Measurements from ENCODE around the gene SMAD1.

SMAD1 gene

DNA sequence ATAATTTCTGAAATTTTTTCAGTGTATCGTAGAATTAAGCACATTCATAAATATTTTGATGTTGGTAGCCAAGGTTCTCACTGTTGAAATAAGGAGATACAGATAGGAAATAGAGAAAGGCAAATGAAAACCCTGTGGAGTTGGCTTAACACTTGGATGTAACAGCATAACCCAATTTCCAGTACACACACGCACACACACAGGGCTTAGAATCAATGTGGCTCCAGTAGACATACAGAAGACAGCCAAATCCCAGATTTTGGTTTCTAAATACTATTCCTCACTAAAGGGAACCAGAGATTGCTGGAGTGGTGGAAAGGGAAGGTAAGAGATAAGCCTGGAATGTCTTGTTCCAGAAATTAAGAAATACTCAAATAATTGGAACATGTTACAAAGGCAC, 54.4 kb downstream of the SMAD1 start:
- peaks cover 0 to 8% (median 3%) of the 10 kb centered on the region in 3 donors for H3K36me3 ChIP-seq
- no peak for DNase-seq
- no peak overlapping the region for H3K27ac ChIP-seq
- H3K9me3 ChIP-seq: no peaks in the 10 kb centered on the region
- H3K27me3 ChIP-seq: no peaks in the 10 kb centered on the region
- no peak overlapping the region for H3K4me3 ChIP-seq
- TF ChIP-seq, protein P1, sequence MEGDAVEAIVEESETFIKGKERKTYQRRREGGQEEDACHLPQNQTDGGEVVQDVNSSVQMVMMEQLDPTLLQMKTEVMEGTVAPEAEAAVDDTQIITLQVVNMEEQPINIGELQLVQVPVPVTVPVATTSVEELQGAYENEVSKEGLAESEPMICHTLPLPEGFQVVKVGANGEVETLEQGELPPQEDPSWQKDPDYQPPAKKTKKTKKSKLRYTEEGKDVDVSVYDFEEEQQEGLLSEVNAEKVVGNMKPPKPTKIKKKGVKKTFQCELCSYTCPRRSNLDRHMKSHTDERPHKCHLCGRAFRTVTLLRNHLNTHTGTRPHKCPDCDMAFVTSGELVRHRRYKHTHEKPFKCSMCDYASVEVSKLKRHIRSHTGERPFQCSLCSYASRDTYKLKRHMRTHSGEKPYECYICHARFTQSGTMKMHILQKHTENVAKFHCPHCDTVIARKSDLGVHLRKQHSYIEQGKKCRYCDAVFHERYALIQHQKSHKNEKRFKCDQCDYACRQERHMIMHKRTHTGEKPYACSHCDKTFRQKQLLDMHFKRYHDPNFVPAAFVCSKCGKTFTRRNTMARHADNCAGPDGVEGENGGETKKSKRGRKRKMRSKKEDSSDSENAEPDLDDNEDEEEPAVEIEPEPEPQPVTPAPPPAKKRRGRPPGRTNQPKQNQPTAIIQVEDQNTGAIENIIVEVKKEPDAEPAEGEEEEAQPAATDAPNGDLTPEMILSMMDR (IDR thresholded peaks at IDR 0.05): no peak
- no peaks in the 10 kb centered on the region for H3K4me1 ChIP-seq
- intact Hi-C loops (cut with DNase I; ENCODE audit: low total_unique reads): no loop called here

DNA sequence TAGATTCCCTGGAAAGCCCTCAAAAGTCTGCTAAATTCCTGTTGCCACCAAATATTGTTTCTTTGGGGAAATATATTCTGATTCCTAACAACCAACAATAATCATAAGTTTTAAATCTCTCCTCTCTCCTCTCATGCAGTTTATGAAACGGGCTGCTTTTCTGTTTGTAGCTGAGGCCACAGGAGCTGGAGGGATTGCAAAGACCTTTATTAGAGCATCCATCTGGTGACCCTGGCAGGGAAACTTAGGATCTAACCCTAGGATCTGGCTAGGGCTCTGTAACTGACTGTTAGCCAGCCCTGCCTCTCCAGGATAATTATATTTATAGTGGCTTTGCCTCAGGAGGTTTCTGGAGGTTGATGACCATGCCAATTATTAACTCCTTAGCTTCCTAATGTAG, 56.9 kb downstream of the SMAD1 start:
- Histone ChIP-seq H3K4me3 (no peak overlapping the region), H3K27me3 (no peaks in the 10 kb centered on the region), H3K9me3 (no peaks in the 10 kb centered on the region), H3K36me3 (peaks cover 3 to 19% (median 9%) of the 10 kb centered on the region in 3 donors), H3K4me1 (no peaks in the 10 kb centered on the region), H3K27ac (no peak overlapping the region)
- TF ChIP-seq, protein P1 (IDR thresholded peaks at IDR 0.05): no peak
- DNase-seq: no peak
- intact Hi-C loops (cut with DNase I; ENCODE audit: low total_unique reads): no loop called here

DNA sequence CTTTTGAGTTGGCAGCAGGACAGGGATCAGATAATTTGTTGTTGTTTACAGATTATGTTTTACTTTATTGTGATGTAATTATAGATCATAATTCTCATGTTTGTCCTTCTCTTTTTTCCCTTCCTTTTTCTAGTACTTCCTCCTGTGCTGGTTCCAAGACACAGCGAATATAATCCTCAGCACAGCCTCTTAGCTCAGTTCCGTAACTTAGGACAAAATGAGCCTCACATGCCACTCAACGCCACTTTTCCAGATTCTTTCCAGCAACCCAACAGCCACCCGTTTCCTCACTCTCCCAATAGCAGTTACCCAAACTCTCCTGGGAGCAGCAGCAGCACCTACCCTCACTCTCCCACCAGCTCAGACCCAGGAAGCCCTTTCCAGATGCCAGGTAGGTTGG, 58.0 kb downstream of the SMAD1 start:
- no peak overlapping the region for H3K27ac ChIP-seq
- TF ChIP-seq, protein P1 (IDR thresholded peaks at IDR 0.05): no peak
- H3K4me1 ChIP-seq: no peaks in the 10 kb centered on the region
- peaks cover 3 to 19% (median 11%) of the 10 kb centered on the region in 3 donors for H3K36me3 ChIP-seq
- intact Hi-C loops (cut with DNase I; ENCODE audit: low total_unique reads): no loop called here
- no peak for DNase-seq
- no peak overlapping the region for H3K4me3 ChIP-seq
- H3K9me3 ChIP-seq: no peaks in the 10 kb centered on the region
- no peaks in the 10 kb centered on the region for H3K27me3 ChIP-seq

DNA sequence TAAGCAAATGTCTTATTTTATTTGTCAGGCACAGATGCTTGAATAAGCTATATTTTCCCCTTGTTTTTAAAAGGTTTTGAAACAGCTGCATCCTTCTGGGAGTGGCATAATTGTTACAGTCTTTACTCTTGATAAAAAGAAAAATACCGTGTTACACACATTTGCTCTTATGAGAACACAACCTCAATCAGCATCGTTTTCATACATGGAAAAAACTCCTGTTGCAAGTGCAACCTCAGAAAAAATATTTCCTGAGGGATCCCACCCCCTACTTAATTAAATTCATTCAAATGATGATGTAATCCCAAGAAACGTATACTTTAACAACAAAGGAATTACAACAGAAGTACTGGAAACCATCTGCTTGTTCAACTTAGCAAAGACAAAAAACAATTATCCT, 58.6 kb downstream of the SMAD1 start:
- intact Hi-C loops (cut with DNase I; ENCODE audit: low total_unique reads): no loop called here
- H3K4me3 ChIP-seq: no peak overlapping the region
- H3K36me3 ChIP-seq: peaks cover 3 to 19% (median 11%) of the 10 kb centered on the region in 3 donors
- no peak for DNase-seq
- H3K27me3 ChIP-seq: no peaks in the 10 kb centered on the region
- no peak overlapping the region for H3K27ac ChIP-seq
- no peaks in the 10 kb centered on the region for H3K9me3 ChIP-seq
- TF ChIP-seq, protein P1 (IDR thresholded peaks at IDR 0.05): no peak
- H3K4me1 ChIP-seq: no peaks in the 10 kb centered on the region

DNA sequence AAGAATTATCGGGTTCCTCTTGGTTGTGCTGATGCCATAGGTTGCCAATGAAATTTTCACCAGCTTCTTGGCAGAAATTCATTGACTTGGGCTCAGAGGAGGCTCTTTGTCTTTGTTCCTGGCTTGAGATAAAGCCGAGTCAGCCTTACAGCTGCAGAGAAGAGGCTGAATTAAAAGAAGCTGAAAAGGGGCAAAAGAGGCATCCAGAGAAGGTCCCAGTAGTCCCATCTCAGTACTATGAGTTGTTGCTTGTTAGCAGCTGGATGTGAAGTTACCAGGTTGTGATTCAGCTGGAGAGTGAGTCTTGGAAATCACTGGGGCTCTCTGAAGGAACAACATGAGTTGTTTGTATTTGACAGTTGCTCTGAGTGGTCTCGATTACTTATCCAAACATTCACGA, 59.7 kb downstream of the SMAD1 start:
- intact Hi-C loops (cut with DNase I; ENCODE audit: low total_unique reads): no loop called here
- Histone ChIP-seq H3K4me1 (peaks cover 0 to 9% (median 4%) of the 10 kb centered on the region in 4 donors), H3K27ac (no peak overlapping the region), H3K27me3 (no peaks in the 10 kb centered on the region), H3K36me3 (peaks cover 3 to 19% (median 11%) of the 10 kb centered on the region in 3 donors), H3K4me3 (no peak overlapping the region), H3K9me3 (no peaks in the 10 kb centered on the region)
- no peak for DNase-seq
- TF ChIP-seq, protein P1 (IDR thresholded peaks at IDR 0.05): no peak

DNA sequence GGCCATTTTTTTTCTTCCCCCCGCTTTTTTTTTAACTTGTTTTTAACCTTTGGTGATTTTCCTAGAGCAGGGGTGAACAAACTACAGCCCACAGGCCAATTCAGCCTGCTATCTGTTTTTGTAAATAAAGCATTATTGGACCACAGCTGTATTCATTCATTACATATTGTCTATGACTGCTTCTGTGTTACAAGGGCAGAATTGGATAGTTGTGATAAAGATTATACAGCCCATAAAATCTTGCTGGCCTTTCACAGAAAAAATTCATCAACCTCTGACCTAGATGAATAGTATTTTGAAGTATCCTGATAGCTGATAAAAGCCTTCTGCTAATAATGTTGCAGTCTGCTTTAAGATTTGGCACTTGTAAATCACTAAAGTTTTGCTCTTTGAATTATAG, 63.4 kb downstream of the SMAD1 start:
- Histone ChIP-seq H3K27ac (no peak overlapping the region), H3K36me3 (peaks cover 0 to 23% (median 11%) of the 10 kb centered on the region in 3 donors), H3K4me1 (peaks cover 0 to 12% (median 4%) of the 10 kb centered on the region in 4 donors), H3K9me3 (no peaks in the 10 kb centered on the region), H3K4me3 (no peak overlapping the region), H3K27me3 (no peaks in the 10 kb centered on the region)
- no peak for DNase-seq
- intact Hi-C loops (cut with DNase I; ENCODE audit: low total_unique reads): no loop called here
- TF ChIP-seq, protein P1 (IDR thresholded peaks at IDR 0.05): no peak

All from tibial artery (tissue), 4 donors.